Neuronal stem cell (in vitro differentiated cells): ENCODE measurements around the gene PTPRU.

Experiments used
- DNase-seq: peaks from one replicate; pipeline ENCODE4 v3.0.0-alpha.2; 2013; ENCODE audit warnings: low spot score
- H2AFZ ChIP-seq: one replicate; pipeline ENCODE4 v1.6.1; 2013; ENCODE audit warnings: mild to moderate bottlenecking, low read length, inconsistent platforms
- H2AK5ac ChIP-seq: 2 replicates; pipeline ENCODE4 v1.6.1; 2013; ENCODE audit warnings: low read depth, mild to moderate bottlenecking, inconsistent platforms, low read length, moderate library complexity, mixed read lengths
- H2BK120ac ChIP-seq: 2 replicates; pipeline ENCODE4 v1.6.1; 2013; ENCODE audit warnings: low read depth, mild to moderate bottlenecking, inconsistent platforms, low read length, moderate library complexity, mixed read lengths
- H2BK12ac ChIP-seq: one replicate; pipeline ENCODE4 v1.6.1; 2013; ENCODE audit warnings: low read length, inconsistent platforms
- H2BK15ac ChIP-seq: 2 replicates; pipeline ENCODE4 v1.6.1; 2013; ENCODE audit warnings: mild to moderate bottlenecking, low read length, inconsistent platforms, mixed read lengths
- H2BK5ac ChIP-seq: one replicate; pipeline ENCODE4 v1.6.1; 2013; ENCODE audit warnings: inconsistent platforms, mild to moderate bottlenecking, low read length, moderate library complexity
- H3K14ac ChIP-seq: one replicate; pipeline ENCODE4 v1.6.1; 2013; ENCODE audit warnings: low read length, inconsistent platforms
- H3K18ac ChIP-seq: 2 replicates; pipeline ENCODE4 v1.6.1; 2013; ENCODE audit warnings: low read length, inconsistent platforms
- H3K23ac ChIP-seq: 2 replicates; pipeline ENCODE4 v1.6.1; 2013; ENCODE audit warnings: low read depth, mild to moderate bottlenecking, mixed read lengths, low read length, inconsistent platforms; ENCODE audit not compliant: poor library complexity
- H3K27ac ChIP-seq: replicated peaks from 3 replicates; pipeline ENCODE4 v1.5.1; 2013; ENCODE audit warnings: low read length, inconsistent platforms
- H3K27me3 ChIP-seq, 3 experiments: 2 replicates each; pipeline ENCODE4 v1.6.1; 2013; ENCODE audit warnings: low read length in 3 of 3, mild to moderate bottlenecking in 2 of 3, inconsistent platforms in 1 of 3, low read depth in 1 of 3, mixed read lengths in 1 of 3, moderate library complexity in 1 of 3; ENCODE audit not compliant: control insufficient read depth in 3 of 3, insufficient read depth in 3 of 3
- H3K36me3 ChIP-seq, 2 donors: replicated peaks in 1 of 2; 2 replicates each; pipeline ENCODE4 v1.6.1; 2013; ENCODE audit warnings: low read length in 2 of 2; ENCODE audit not compliant: control insufficient read depth in 2 of 2, insufficient read depth in 2 of 2
- H3K4ac ChIP-seq: 2 replicates; pipeline ENCODE4 v1.6.1; 2013; ENCODE audit warnings: inconsistent platforms, mild to moderate bottlenecking, low read length, moderate library complexity
- H3K4me1 ChIP-seq, 2 donors: 1 replicate in 1 of 2; 2 replicates in 1 of 2; pipeline ENCODE4 v1.6.1; 2013; ENCODE audit warnings: low read length in 2 of 2, low read depth in 1 of 2; ENCODE audit not compliant: control insufficient read depth in 2 of 2, insufficient read depth in 1 of 2
- H3K4me2 ChIP-seq: one replicate; pipeline ENCODE4 v1.6.1; 2013; ENCODE audit warnings: mild to moderate bottlenecking, low read length, inconsistent platforms; ENCODE audit not compliant: insufficient read depth, poor library complexity, severe bottlenecking
- H3K4me3 ChIP-seq, 2 donors: 2 replicates each; pipeline ENCODE4 v1.5.1; 2013; ENCODE audit warnings: low read length in 2 of 2, mild to moderate bottlenecking in 2 of 2, inconsistent platforms in 1 of 2, moderate library complexity in 1 of 2
- H3K79me1 ChIP-seq: one replicate; pipeline ENCODE4 v1.6.1; 2013; ENCODE audit warnings: low read depth, mild to moderate bottlenecking, inconsistent platforms, low read length, moderate library complexity
- H3K9ac ChIP-seq: one replicate; pipeline ENCODE4 v1.6.1; 2013; ENCODE audit warnings: mild to moderate bottlenecking, low read depth, low read length, inconsistent platforms; ENCODE audit not compliant: poor library complexity
- H3K9me3 ChIP-seq, 2 donors: replicated peaks in 1 of 2; 2 replicates each; pipeline versions ENCODE3 to v1.6.1; 2013; ENCODE audit warnings: low read length in 2 of 2, mild to moderate bottlenecking in 2 of 2, inconsistent platforms in 1 of 2, low read depth in 1 of 2, mixed read lengths in 1 of 2, moderate library complexity in 1 of 2; ENCODE audit not compliant: control insufficient read depth in 2 of 2, insufficient read depth in 1 of 2
- H4K8ac ChIP-seq: one replicate; pipeline ENCODE4 v1.6.1; 2013; ENCODE audit warnings: low read depth, mild to moderate bottlenecking, inconsistent platforms, low read length, moderate library complexity
- H4K91ac ChIP-seq: one replicate; pipeline ENCODE4 v1.6.1; 2013; ENCODE audit warnings: low read length, low read depth, mild to moderate bottlenecking, inconsistent platforms; ENCODE audit not compliant: poor library complexity
- WGBS, 2 donors: extraction: QIAGEN DNeasy Blood & Tissue Kit; methylation state at CpG; one replicate each; pipeline ENCODE4 v1.1.7; 2013; ENCODE audit warnings: missing lambda C conversion rate in 2 of 2, mixed read lengths in 1 of 2; ENCODE audit not compliant: insufficient read length in 2 of 2, insufficient replicate concordance in 1 of 2; ENCODE audit errors: extremely low coverage in 2 of 2; 5-methylcytosine and 5-hydroxymethylcytosine counted together

The PTPRU gene

DNA sequence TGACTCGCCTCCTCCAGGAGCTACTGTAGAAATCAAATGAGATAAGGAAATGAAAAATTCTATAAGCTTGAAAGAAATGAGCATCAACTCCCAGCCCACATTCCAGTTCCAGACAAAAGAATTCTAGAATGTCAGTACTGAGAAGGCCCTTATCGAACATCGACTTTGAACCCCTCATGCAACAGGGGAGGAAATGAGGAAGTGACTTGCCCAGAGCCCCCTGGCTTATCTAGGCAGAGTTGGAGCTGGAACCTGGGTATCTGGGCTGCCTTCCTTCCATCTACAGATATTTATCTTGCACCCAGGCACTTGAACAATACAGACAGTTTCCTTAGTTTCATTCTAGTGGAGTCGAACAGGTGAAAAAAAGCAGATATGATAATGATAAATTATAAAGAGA, 27.9 kb upstream of the PTPRU start:
- no peaks in the 10 kb centered on the region for H3K79me1 ChIP-seq
- no peak overlapping the region for H2BK12ac ChIP-seq
- no peak overlapping the region for H3K14ac ChIP-seq
- H3K27ac ChIP-seq: no peak overlapping the region
- no peak overlapping the region for H2AFZ ChIP-seq
- H3K9me3 ChIP-seq: no peaks in the 10 kb centered on the region
- H4K8ac ChIP-seq: no peak overlapping the region
- H2BK120ac ChIP-seq: no peak overlapping the region
- WGBS, 2 donors: no CpG with 5 or more reads among the region's 4 CpGs
- H3K4me2 ChIP-seq: no peak overlapping the region
- H4K91ac ChIP-seq: no peak overlapping the region
- no peak overlapping the region for H3K23ac ChIP-seq
- H3K18ac ChIP-seq: no peak overlapping the region
- no peak for DNase-seq
- H3K36me3 ChIP-seq: peaks cover 36 to 63% of the 10 kb centered on the region in 2 donors
- no peak overlapping the region for H3K4me3 ChIP-seq
- no peak overlapping the region for H2AK5ac ChIP-seq
- H3K9ac ChIP-seq: no peak overlapping the region
- H2BK15ac ChIP-seq: no peak overlapping the region
- no peak overlapping the region for H2BK5ac ChIP-seq
- no peak overlapping the region for H3K4ac ChIP-seq
- no peaks in the 10 kb centered on the region for H3K4me1 ChIP-seq
- H3K27me3 ChIP-seq: no peaks in the 10 kb centered on the region

DNA sequence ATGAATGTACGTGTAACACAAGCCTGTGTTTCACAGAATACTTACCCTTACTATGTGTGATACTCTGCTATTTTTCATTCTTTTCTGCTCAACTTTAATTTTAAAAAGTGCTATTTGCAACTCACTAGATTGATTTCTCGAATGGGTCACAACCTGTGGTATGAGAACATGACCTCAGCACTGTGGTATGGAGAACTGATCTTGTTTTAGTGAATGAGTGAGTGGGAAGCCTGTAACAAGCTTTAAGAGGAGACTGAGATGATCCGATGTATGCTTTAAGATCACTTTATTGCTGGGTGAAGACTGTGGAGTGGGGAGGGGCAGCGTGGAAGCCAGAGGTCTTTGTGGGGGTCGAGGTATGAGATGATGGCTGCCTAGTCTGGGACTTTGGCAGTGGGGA, 27.1 kb upstream of the PTPRU start:
- H3K4ac ChIP-seq: no peak overlapping the region
- H2BK12ac ChIP-seq: no peak overlapping the region
- H2AFZ ChIP-seq: no peak overlapping the region
- no peaks in the 10 kb centered on the region for H3K9me3 ChIP-seq
- H3K4me1 ChIP-seq: no peaks in the 10 kb centered on the region
- H4K91ac ChIP-seq: no peak overlapping the region
- no peak overlapping the region for H3K14ac ChIP-seq
- no peak overlapping the region for H3K4me2 ChIP-seq
- no peak overlapping the region for H2AK5ac ChIP-seq
- H2BK120ac ChIP-seq: no peak overlapping the region
- H2BK5ac ChIP-seq: no peak overlapping the region
- H3K36me3 ChIP-seq: peaks cover 34 to 62% of the 10 kb centered on the region in 2 donors
- H3K9ac ChIP-seq: no peak overlapping the region
- no peak overlapping the region for H3K27ac ChIP-seq
- no peak overlapping the region for H3K4me3 ChIP-seq
- no peaks in the 10 kb centered on the region for H3K79me1 ChIP-seq
- no peak overlapping the region for H4K8ac ChIP-seq
- no CpG with 5 or more reads among the region's 5 CpGs for WGBS, 2 donors
- no peak for DNase-seq
- H2BK15ac ChIP-seq: no peak overlapping the region
- no peaks in the 10 kb centered on the region for H3K27me3 ChIP-seq
- no peak overlapping the region for H3K23ac ChIP-seq
- H3K18ac ChIP-seq: no peak overlapping the region

DNA sequence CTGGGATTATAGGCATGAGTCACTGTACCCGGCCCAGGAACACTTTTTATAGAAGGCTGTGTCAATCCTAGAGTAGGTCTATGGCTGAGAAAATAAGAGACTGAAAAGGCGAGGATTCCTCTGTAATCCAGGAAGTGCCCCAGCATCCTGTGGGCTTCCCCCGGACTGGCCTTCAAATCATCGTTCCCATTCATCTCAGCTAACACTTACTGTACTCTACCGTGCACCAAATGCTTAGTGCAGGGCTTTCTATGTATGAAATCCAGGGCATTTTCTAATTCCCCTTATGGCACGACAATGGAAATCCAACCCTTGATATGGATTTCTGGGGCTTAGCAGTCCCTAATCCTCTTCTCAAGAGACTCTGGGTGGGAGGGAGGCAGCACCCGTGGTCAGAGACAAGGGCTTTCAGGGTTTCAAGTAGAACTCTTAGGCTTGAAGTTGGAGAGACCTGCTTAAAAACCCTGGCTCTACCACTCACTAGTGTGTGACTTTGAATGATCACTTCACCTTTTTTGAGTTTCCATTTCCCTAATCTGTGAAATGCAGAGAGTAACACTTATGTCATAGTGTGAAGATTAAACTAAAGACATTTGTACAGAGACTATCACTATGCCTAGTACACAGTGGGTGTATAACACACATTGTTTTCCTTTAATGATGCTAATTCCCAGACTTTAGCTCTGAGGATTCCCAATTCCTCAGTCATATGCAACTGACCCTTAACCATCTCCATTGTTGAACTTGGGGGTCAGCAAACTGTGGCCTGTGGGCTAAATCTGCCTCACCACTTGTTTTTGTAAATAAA, 25.8 kb upstream of the PTPRU start:
- Histone ChIP-seq H2BK12ac (no peak overlapping the region), H3K14ac (no peak overlapping the region), H2AFZ (no peak overlapping the region), H3K4me1 (no peaks in the 10 kb centered on the region), H3K36me3 (peaks cover 38 to 65% of the 10 kb centered on the region in 2 donors), H3K4me2 (no peak overlapping the region), H2BK5ac (no peak overlapping the region), H3K27ac (no peak overlapping the region), H3K4me3 (no peak overlapping the region), H3K4ac (no peak overlapping the region), H2BK120ac (no peak overlapping the region), H3K9ac (no peak overlapping the region), H4K91ac (no peak overlapping the region), H4K8ac (no peak overlapping the region), H2BK15ac (no peak overlapping the region), H3K9me3 (no peaks in the 10 kb centered on the region), H3K18ac (no peak overlapping the region), H2AK5ac (no peak overlapping the region), H3K79me1 (no peaks in the 10 kb centered on the region), H3K27me3 (no peaks in the 10 kb centered on the region), H3K23ac (no peak overlapping the region)
- WGBS, 2 donors: no CpG with 5 or more reads among the region's 7 CpGs
- no peak for DNase-seq

DNA sequence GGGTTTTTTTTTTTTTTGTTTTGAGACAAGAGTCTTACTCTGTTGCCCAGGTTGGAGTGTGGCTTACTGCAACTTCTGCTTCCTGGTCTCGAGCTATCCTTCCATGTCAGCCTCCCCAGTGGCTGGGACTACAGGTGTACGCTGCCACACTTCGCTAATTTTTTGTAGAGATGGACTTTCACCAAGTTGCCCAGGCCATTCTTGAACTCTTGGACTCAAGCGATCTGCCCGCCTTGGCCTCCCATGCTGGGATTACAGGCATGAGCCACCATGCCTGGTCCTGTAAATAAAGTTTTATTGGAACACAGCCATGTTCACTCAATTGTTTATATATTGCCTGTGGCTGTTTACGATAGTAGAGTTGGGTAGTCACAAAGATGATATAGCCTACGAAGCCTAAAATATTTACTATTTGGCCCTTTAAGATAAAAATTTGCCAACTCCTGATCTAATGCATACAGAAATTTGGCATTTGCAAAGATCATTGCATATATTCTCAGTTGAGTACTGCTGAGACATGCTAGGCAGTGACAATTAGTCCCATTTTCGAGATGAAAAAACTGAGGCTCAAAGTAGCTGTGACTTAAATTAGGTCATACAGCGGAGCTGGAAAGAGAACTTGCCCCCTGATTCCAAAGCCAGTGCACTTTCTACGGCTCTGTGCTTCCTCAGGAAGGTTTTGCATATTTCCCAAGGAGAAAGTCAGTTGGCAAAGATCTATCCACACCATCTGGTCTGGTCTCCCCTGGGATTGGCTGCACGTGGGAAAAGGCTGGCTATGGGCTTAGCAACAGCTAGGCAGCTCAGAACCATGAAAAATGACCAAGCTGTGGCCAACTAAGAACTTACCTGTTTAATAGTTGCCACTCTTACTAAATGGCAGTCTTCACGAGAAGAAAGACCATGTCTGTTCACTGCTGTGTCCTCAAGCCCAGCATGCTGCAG, 25.0 kb upstream of the PTPRU start:
- H2BK15ac ChIP-seq: no peak overlapping the region
- H3K14ac ChIP-seq: no peak overlapping the region
- H3K36me3 ChIP-seq: peaks cover 37 to 64% of the 10 kb centered on the region in 2 donors
- H3K4me1 ChIP-seq: no peaks in the 10 kb centered on the region
- no peaks in the 10 kb centered on the region for H3K27me3 ChIP-seq
- no peak overlapping the region for H2BK120ac ChIP-seq
- no peak overlapping the region for H3K27ac ChIP-seq
- H3K9ac ChIP-seq: no peak overlapping the region
- H4K8ac ChIP-seq: no peak overlapping the region
- no peak overlapping the region for H2AK5ac ChIP-seq
- no peak for DNase-seq
- no peak overlapping the region for H3K4ac ChIP-seq
- no peak overlapping the region for H4K91ac ChIP-seq
- no peak overlapping the region for H2AFZ ChIP-seq
- H2BK5ac ChIP-seq: no peak overlapping the region
- no peak overlapping the region for H3K23ac ChIP-seq
- no CpG with 5 or more reads among the region's 12 CpGs for WGBS, 2 donors
- no peaks in the 10 kb centered on the region for H3K79me1 ChIP-seq
- H3K9me3 ChIP-seq: no peaks in the 10 kb centered on the region
- H3K4me2 ChIP-seq: no peak overlapping the region
- H3K18ac ChIP-seq: no peak overlapping the region
- no peak overlapping the region for H2BK12ac ChIP-seq
- no peak overlapping the region for H3K4me3 ChIP-seq
